Measurements from ENCODE around the gene TTPAL.

TTPAL gene

GRCh38 chr20:44435630-44436335, 39.9 kb upstream of the TTPAL start:
- TF ChIP-seq CTCF (IDR thresholded peaks at IDR 0.05; ENCODE audit: extremely low read depth, missing control alignments), result no peak
- no peak for DNase-seq (ENCODE audit: low spot score)

- no peak for TF ChIP-seq CTCF (IDR thresholded peaks at IDR 0.05; ENCODE audit: extremely low read depth, missing control alignments)
- DNase-seq (ENCODE audit: low spot score), result no peak
Observed at GRCh38 chr20:44436393-44436792, 39.3 kb upstream of the TTPAL start.

- no peak for DNase-seq (ENCODE audit: low spot score)
Observed at GRCh38 chr20:44437497-44437896, 38.2 kb upstream of the TTPAL start.

GRCh38 chr20:44438782-44439181, 36.9 kb upstream of the TTPAL start:
- no peak for TF ChIP-seq CTCF (IDR thresholded peaks at IDR 0.05; ENCODE audit: extremely low read depth, missing control alignments)
- no peak for DNase-seq (ENCODE audit: low spot score)

More at GRCh38 chr20:44437497-44437896, 38.2 kb upstream of the TTPAL start:
- TF ChIP-seq CTCF (IDR thresholded peaks at IDR 0.05; ENCODE audit: extremely low read depth, missing control alignments), result no peak

GRCh38 chr20:44439318-44439717, 36.4 kb upstream of the TTPAL start:
- DNase-seq (ENCODE audit: low spot score), result no peak
- no peak for TF ChIP-seq CTCF (IDR thresholded peaks at IDR 0.05; ENCODE audit: extremely low read depth, missing control alignments)

- no peak for TF ChIP-seq CTCF (IDR thresholded peaks at IDR 0.05; ENCODE audit: extremely low read depth, missing control alignments)
- DNase-seq (ENCODE audit: low spot score), result no peak
Observed at GRCh38 chr20:44442298-44443070, 33.2 kb upstream of the TTPAL start.
